ENCODE measurements around the gene RFWD3.

Gene RFWD3

DNA sequence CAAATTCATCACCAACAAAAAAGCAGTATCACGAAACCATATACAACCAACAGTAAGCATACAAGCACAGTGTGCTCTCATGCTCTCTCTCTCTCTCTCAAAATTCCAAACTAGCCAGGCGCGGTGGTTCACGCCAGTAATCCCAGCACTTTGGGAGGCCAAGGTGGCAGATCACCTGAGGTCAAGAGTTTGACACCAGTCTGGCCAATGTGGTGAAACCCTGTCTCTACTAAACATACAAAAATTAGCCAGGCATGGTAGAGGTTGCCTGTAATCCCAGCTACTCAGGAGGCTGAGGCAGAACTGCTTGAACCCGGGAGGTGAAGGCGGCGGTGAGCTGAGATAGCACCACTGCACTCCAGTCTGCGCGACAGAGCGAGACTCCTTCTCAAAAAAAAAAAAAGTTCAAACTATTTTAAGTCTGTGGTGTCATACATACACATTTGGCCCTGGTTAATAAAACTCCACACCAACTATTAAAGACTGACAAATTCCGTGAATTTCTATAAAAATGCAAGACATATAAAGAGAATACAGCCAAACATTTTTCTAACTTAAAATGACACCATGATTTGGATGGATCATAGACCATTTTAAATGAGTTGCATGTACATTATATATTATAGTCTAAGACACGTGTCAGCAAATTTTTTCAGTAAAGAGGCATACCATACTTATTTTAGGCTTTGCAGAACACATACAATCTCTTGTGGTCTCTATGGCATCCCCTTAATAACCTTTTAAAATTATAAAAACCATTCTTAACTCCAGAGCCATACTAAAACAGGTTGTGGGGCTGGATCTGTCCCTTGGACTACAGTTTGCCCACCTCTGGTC is 90.7 kb downstream of the RFWD3 start:
- Histone ChIP-seq H3K36me3 (ENCODE audit: control insufficient read depth in 1 of 2, insufficient read depth in 2 of 2, low read length in 2 of 2) (no peaks in the 10 kb centered on the region), H3K4me3 (ENCODE audit: low read depth in 1 of 2, low read length in 2 of 2) (no peak overlapping the region), H3K27ac (ENCODE audit: low read length) (no peak overlapping the region), H3K27me3 (ENCODE audit: low read depth, low read length) (no peaks in the 10 kb centered on the region), H3K4me1 (ENCODE audit: control insufficient read depth in 1 of 2, insufficient read depth in 2 of 2, low read length in 2 of 2) (peaks cover 1 to 11% of the 10 kb centered on the region in 2 donors), H3K9me3 (ENCODE audit: control insufficient read depth in 1 of 2, low read length in 2 of 2) (no peaks in the 10 kb centered on the region)

DNA sequence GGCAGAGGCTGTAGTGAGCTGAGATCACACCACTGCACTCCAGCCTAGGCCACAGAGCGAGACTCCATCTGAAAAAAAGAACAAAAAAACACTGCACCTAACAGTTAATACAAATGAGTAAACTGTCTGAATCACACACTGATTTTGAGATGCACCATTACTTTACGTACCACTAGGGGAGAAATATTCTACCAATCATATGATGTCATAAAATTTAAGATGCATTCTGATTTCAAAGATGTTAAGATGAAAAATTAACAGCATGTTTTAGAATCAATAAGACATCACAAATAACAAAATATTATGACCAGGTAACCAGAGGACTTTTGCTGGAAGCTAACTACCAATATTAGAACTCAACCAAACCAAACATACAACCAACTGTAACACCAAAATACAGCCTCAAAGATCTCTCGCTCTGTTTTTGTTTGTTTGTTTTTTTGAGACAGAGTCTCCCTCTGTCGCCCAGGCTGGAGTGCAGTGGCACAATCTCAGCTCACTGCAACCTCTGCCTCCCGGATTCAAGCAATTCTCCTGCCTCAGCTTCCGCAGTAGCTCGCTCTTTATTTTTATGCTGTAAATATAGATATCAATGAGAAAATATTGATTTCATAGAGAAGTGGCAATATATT is 91.4 kb downstream of the RFWD3 start:
- Histone ChIP-seq H3K4me1 (ENCODE audit: control insufficient read depth in 1 of 2, insufficient read depth in 2 of 2, low read length in 2 of 2) (peaks cover 4 to 6% of the 10 kb centered on the region in 2 donors), H3K9me3 (ENCODE audit: control insufficient read depth in 1 of 2, low read length in 2 of 2) (no peaks in the 10 kb centered on the region), H3K4me3 (ENCODE audit: low read depth in 1 of 2, low read length in 2 of 2) (no peak overlapping the region), H3K36me3 (ENCODE audit: control insufficient read depth in 1 of 2, insufficient read depth in 2 of 2, low read length in 2 of 2) (no peaks in the 10 kb centered on the region), H3K27ac (ENCODE audit: low read length) (no peak overlapping the region), H3K27me3 (ENCODE audit: low read depth, low read length) (no peaks in the 10 kb centered on the region)

- Histone ChIP-seq H3K27me3 (ENCODE audit: low read depth, low read length) (no peaks in the 10 kb centered on the region), H3K9me3 (ENCODE audit: control insufficient read depth in 1 of 2, low read length in 2 of 2) (no peaks in the 10 kb centered on the region), H3K36me3 (ENCODE audit: control insufficient read depth in 1 of 2, insufficient read depth in 2 of 2, low read length in 2 of 2) (no peaks in the 10 kb centered on the region), H3K27ac (ENCODE audit: low read length) (no peak overlapping the region), H3K4me3 (ENCODE audit: low read depth in 1 of 2, low read length in 2 of 2) (no peak overlapping the region), H3K4me1 (ENCODE audit: control insufficient read depth in 1 of 2, insufficient read depth in 2 of 2, low read length in 2 of 2) (peaks cover 4 to 6% of the 10 kb centered on the region in 2 donors)
These were observed 92.5 kb downstream of the RFWD3 start for GRCh38 chr16:74574146-74574545.

DNA sequence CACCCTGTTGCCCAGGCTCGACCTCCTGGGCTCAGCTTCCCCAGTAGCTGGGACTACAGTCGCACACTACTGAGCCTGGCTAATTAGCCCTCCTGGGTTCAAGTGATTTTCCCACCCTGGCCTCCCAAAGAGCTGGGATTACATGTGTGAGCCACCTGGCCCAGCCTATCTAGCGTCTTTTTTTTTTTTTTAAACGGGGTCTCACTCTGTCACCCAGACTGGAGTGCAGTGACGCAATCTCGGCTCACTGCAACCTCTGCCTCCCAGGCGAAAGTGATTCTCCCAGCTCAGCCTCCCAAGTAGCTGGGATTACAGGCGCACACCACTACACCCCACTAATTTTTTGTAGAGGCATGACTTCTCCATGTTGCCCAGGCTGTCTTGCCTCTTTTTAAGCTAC is 93.1 kb downstream of the RFWD3 start:
- H3K27me3 ChIP-seq (ENCODE audit: low read depth, low read length), result no peaks in the 10 kb centered on the region
- no peak overlapping the region for H3K4me3 ChIP-seq (ENCODE audit: low read depth in 1 of 2, low read length in 2 of 2)
- no peak overlapping the region for H3K27ac ChIP-seq (ENCODE audit: low read length)
- peaks cover 4 to 6% of the 10 kb centered on the region in 2 donors for H3K4me1 ChIP-seq (ENCODE audit: control insufficient read depth in 1 of 2, insufficient read depth in 2 of 2, low read length in 2 of 2)
- H3K9me3 ChIP-seq (ENCODE audit: control insufficient read depth in 1 of 2, low read length in 2 of 2), result no peaks in the 10 kb centered on the region
- H3K36me3 ChIP-seq (ENCODE audit: control insufficient read depth in 1 of 2, insufficient read depth in 2 of 2, low read length in 2 of 2), result no peaks in the 10 kb centered on the region

All from muscle layer of duodenum (tissue), 2 donors.